DMS153 (cell line): ENCODE measurements around the gene SENP7.
"Not testable (repeated sequence)": the region's sequence is repeated elsewhere in the genome, so short reads cannot be mapped to it uniquely, and the experiment has no call there.

Experiments
- DNase-seq: peaks from one replicate; lab custom pipeline; 2025; lab: John Stamatoyannopoulos, UW

The SENP7 gene

GRCh38 chr3:101329016-101329673 lies 183.9 kb downstream of the SENP7 start:
- DNase-seq = no peak

- DNase-seq = no peak
Observed at GRCh38 chr3:101325393-101326134, 187.4 kb downstream of the SENP7 start.

- DNase-seq = no peak
Observed at GRCh38 chr3:101320475-101320874, 192.5 kb downstream of the SENP7 start, which contains the start of gene IMPG2. Gene IMPG2, minus strand, starts transcription at chr3:101320575. Its CDS starts 203 bp downstream, at chr3:101320372.

- no peak for DNase-seq
Observed at GRCh38 chr3:101319531-101319930, 193.5 kb downstream of the SENP7 start.

GRCh38 chr3:101312545-101312944 lies 200.5 kb downstream of the SENP7 start:
- no peak for DNase-seq

GRCh38 chr3:101311676-101312075 lies 201.3 kb downstream of the SENP7 start:
- no peak for DNase-seq

GRCh38 chr3:101310978-101311375 lies 202.0 kb downstream of the SENP7 start:
- DNase-seq = no peak

GRCh38 chr3:101308147-101308772 lies 204.8 kb downstream of the SENP7 start:
- not testable (repeated sequence) for DNase-seq

GRCh38 chr3:101303836-101304235 lies 209.2 kb downstream of the SENP7 start:
- DNase-seq = no peak

GRCh38 chr3:101303089-101303731 lies 209.8 kb downstream of the SENP7 start:
- DNase-seq = no peak

GRCh38 chr3:101300073-101300472 lies 212.9 kb downstream of the SENP7 start:
- DNase-seq = no peak

GRCh38 chr3:101292027-101292426 lies 221.0 kb downstream of the SENP7 start:
- DNase-seq = no peak

GRCh38 chr3:101288294-101288693 lies 224.7 kb downstream of the SENP7 start:
- DNase-seq = no peak

GRCh38 chr3:101284757-101285156 lies 228.3 kb downstream of the SENP7 start:
- DNase-seq = no peak

- no peak for DNase-seq
Observed at GRCh38 chr3:101281521-101282030, 231.4 kb downstream of the SENP7 start.

GRCh38 chr3:101279765-101280385 lies 233.1 kb downstream of the SENP7 start:
- DNase-seq = no peak

- DNase-seq = no peak
Observed at GRCh38 chr3:101279162-101279561, 233.8 kb downstream of the SENP7 start.

GRCh38 chr3:101278727-101279126 lies 234.3 kb downstream of the SENP7 start:
- DNase-seq = no peak
